ENCODE results near the gene MXD4.

The MXD4 gene

GRCh38 chr4:2262145-2262943 is 435 bp upstream of the MXD4 start:
- DNase-seq (ENCODE audit: low spot score): peak; percentile 98

GRCh38 chr4:2261110-2261852 is 628 bp downstream of the MXD4 start:
- DNase-seq (ENCODE audit: low spot score): peak; percentile 60

- no peak for DNase-seq (ENCODE audit: low spot score)
These were observed 1.4 kb downstream of the MXD4 start for GRCh38 chr4:2260344-2261109.

GRCh38 chr4:2259541-2260343 is 2.2 kb downstream of the MXD4 start:
- DNase-seq (ENCODE audit: low spot score): no peak

GRCh38 chr4:2259036-2259540 is 2.8 kb downstream of the MXD4 start:
- DNase-seq (ENCODE audit: low spot score): no peak

GRCh38 chr4:2258091-2259035 is 3.5 kb downstream of the MXD4 start:
- DNase-seq (ENCODE audit: low spot score): no peak

- no peak for DNase-seq (ENCODE audit: low spot score)
These were observed 4.4 kb downstream of the MXD4 start for GRCh38 chr4:2257361-2258081.

- DNase-seq (ENCODE audit: low spot score): no peak
These were observed 5.1 kb downstream of the MXD4 start for GRCh38 chr4:2256781-2257191.

GRCh38 chr4:2256156-2256731 is 5.7 kb downstream of the MXD4 start:
- DNase-seq (ENCODE audit: low spot score): no peak

GRCh38 chr4:2255501-2256155 is 6.3 kb downstream of the MXD4 start:
- DNase-seq (ENCODE audit: low spot score): no peak

GRCh38 chr4:2254665-2255500 is 7.0 kb downstream of the MXD4 start:
- DNase-seq (ENCODE audit: low spot score): no peak

GRCh38 chr4:2253160-2254084 is 8.5 kb downstream of the MXD4 start:
- no peak for DNase-seq (ENCODE audit: low spot score)

GRCh38 chr4:2252530-2253091 is 9.3 kb downstream of the MXD4 start:
- DNase-seq (ENCODE audit: low spot score): no peak

- DNase-seq (ENCODE audit: low spot score): no peak
These were observed 9.9 kb downstream of the MXD4 start for GRCh38 chr4:2251795-2252529.

- no peak for DNase-seq (ENCODE audit: low spot score)
These were observed 10.7 kb downstream of the MXD4 start for GRCh38 chr4:2251073-2251794.

Measured in LoVo (cell line).